Stimulated activated CD4-positive, alpha-beta T cell treated with anti-CD3 and anti-CD28 coated beads, Interleukin-4, amount 100 ng/mL, for 1 hour (primary cell): ENCODE data around the gene KIR3DL2.
"Not testable (repeated sequence)": the region's sequence is repeated elsewhere in the genome, so short reads cannot be mapped to it uniquely, and the experiment has no call there.

Experiments used
- DNase-seq: peaks from one replicate; pipeline ENCODE4 v3.0.0-alpha.2; 2020

KIR3DL2 gene

DNA sequence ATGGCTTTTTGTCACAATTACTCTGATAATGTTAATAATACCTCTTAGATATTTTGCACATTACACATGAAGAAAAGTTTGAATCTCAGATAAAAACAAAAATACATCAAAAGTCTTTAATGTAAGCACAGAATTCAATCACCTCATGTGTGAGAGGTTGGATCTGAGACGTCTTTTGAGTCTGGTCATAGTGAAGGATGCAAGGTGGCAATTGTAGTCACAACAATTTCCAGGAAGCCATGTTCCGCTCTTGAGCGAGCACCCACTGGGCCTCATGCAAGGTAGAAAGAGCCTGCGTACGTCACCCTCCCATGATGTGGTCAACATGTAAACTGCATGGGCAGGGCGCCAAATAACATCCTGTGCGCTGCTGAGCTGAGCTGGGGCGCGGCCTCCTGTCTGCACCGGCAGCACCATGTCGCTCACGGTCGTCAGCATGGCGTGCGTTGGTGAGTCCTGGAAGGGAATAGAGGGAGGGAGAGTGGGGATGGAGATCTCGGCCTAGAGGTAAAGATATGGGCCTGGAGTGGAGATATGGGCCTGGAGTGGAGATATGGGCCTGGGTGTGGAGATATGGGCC, at the start of gene KIR3DL2:
Gene KIR3DL2, plus strand, starts transcription at position 383 of the 580 bp plus-strand sequence. Its CDS starts 33 bp downstream, at position 416.
- not testable (repeated sequence) for DNase-seq

DNA sequence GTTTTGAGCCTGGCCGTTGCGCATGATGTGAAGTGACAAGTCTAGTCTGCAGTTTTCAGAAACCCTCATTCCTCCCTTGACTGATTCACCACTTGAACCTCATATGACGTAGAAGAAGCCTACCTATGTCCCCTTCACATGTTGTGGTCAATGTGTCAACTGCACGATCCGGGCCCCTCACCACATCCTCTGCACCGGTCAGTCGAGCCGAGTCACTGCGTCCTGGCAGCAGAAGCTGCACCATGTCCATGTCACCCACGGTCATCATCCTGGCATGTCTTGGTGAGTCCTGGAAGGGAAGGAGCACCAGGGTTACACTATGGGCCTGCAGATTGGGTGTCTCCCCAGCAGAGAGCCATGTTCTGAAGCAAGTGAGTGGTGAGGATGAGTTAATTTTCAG, 46.8 kb upstream of the KIR3DL2 start, which contains the start of gene KIR2DL4:
Gene KIR2DL4, plus strand, starts transcription at position 201 of the 400 bp plus-strand sequence. Its CDS starts 42 bp downstream, at position 243.
- no peak for DNase-seq

DNA sequence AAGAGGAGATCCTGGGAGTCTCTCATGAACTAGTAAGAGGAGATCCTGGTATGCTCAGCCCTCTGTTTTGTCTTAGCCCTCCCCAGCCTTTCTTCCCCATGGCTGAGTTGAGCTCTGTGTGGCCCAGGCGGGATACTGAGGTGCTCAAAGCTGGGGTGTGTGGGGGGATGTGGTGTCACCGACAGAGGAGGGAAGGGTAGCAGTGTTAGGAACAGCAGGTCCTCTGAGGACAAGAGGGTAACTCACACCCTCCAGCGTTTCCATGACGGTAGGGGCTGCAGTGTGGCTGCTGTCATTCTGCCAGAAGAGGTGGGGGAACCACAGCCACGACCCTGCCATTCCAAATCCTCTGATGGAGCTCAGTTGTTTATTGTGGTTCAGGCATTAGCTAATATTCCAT, 46.1 kb upstream of the KIR3DL2 start:
- no peak for DNase-seq

DNA sequence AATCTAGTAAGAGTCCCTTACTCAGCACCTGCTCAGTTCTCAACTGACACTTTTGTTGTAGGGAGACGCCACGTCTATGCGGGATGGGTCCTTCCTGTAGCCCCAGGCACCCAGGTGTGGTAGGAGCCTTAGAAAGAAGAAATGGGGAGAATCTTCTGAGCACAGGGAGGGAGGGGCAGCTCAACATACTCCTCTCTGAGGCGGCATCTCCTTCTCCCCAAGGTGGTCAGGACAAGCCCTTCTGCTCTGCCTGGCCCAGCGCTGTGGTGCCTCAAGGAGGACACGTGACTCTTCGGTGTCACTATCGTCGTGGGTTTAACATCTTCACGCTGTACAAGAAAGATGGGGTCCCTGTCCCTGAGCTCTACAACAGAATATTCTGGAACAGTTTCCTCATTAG, 45.7 kb upstream of the KIR3DL2 start:
- DNase-seq: no peak

DNA sequence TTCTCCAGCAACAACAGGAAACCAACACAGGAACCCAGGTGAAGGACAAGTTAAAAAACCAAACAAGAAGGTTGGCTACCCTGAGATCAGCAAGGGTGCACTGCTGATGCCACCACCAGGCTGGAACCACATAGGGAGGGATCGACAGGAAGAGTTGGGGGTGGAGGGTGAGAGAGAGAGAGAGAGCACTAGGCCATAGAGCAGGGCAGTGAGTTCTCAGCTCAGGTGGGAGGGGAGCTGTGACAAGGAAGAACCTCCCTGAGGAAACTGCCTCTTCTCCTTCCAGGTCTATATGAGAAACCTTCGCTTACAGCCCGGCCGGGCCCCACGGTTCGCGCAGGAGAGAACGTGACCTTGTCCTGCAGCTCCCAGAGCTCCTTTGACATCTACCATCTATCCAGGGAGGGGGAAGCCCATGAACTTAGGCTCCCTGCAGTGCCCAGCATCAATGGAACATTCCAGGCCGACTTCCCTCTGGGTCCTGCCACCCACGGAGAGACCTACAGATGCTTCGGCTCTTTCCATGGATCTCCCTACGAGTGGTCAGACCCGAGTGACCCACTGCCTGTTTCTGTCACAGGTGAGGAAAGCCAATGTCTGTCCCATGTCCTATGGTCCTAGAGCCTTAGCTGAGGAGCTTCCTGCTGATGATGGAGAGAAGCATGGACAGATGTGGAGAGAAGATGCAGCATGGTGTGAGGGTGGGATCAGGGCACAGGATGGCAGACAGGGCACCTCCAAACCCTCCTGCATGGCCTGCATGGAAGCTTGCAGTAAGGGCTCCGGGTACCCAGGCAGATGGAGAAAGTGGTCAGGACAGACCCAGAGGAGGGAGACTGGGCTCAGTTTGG, 44.4 kb upstream of the KIR3DL2 start:
- DNase-seq: no peak

DNA sequence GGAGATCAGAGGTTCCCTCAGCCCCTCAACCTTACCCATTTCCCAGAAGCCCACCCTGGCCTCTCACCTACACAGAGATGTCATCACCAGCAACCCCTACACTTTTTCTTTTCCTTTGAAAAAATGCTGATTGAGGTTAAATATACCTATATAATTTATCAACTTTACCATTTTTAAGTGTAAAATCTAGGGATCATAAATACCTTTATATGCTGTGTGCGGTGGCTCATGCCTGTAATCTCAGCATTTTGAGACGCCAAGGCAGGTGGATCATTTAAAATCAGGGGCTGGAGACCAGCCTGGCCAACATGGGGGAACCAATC, 43.8 kb upstream of the KIR3DL2 start:
- no peak for DNase-seq

DNA sequence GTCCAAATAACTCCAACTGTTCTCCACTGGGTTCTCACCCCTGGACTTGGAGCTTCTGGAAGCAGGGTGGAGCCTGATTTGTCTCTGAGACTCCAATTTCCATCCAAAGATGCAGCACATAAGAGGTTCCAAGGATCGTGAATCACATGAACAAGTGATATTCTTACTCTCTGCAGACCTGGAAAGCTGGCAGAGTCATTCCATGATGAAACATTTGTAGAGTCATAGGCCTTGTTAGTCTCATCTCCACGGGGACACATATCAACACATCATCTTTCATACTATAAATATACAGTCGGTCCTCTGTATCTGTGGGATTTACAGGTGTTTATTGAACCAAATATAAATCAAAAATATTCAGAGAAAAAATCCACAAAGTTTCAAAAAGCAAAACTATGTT, 35.7 kb upstream of the KIR3DL2 start:
- not testable (repeated sequence) for DNase-seq

DNA sequence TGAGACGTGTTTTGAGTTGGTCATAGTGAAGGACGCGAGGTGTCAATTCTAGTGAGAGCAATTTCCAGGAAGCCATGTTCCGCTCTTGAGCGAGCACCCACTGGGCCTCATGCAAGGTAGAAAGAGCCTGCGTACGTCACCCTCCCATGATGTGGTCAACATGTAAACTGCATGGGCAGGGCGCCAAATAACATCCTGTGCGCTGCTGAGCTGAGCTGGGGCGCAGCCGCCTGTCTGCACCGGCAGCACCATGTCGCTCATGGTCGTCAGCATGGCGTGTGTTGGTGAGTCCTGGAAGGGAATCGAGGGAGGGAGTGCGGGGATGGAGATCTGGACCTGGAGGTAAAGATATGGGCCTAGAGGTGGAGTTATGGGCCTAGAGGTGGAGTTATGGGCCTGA, 34.0 kb upstream of the KIR3DL2 start, which contains the start of gene KIR3DL1:
Gene KIR3DL1, plus strand, starts transcription at position 218 of the 400 bp plus-strand sequence.
- DNase-seq: not testable (repeated sequence)

DNA sequence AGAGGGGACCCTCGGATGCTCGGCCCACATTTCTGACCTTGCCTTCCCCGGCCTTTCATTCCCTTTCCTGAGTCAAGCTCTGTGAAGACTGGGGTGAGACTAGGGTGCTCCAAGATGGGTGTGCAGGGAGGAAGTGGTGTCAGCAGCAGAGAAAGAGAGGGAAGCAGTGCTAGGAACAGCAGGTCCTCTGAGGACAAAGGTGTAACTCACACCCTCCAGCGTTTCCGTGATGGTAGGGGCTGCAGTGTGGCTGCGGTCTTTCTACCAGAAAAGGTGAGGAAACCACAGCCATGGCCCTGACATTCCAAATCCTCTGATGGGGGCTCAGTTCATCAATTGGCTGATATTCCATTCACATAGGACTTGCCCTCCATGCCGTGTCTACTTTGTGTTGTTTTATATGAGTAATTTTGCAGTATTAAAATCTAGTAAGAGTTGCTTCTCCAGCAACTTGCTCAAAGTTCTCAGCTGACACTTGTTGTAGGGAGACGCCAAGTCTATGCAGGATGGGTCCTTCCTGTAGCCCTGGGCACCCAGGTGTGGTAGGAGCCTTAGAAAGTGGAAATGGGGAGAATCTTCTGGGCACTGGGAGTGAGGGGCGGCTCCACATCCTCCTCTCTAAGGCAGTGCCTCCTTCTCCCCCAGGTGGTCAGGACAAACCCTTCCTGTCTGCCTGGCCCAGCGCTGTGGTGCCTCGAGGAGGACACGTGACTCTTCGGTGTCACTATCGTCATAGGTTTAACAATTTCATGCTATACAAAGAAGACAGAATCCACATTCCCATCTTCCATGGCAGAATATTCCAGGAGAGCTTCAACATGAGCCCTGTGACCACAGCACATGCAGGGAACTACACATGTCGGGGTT, 32.3 kb upstream of the KIR3DL2 start:
- no peak for DNase-seq

DNA sequence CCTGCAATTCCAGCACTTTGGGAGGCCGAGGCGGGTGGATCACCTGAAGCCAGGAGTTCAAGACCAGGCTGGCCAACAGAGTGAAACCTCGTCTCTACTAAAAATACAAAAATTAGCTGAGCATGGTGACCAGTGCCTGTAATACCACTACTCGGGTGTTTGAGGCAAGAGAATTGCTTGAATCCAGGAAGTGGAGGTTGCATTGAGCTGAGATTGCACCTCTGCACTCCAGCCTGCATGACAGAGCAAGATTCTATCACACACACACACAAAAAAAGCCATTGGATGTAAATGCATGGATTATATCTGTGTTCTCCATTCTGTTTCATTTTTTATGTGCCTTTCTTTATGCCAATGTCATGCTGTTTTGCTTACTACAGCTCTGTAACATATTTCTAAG, 25.8 kb upstream of the KIR3DL2 start:
- not testable (repeated sequence) for DNase-seq

DNA sequence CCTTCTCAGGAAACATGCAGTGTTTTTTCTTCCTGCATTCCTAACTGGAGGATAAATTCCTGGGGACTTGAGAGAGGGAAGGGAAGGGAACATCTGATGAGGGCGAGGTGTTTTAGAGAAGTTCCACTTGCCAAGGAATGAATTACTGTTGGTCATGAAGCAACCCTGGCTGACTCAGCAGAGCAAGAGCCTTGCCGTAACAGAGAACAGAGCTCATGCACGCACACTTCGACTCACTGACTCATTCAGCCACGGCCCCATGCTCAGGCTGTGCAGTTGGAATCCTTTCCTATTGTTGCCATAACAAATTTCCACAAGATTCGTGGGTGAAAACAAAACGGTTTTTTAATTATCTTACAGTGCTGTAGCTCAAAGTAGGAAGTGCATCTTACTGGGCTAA, 24.9 kb upstream of the KIR3DL2 start:
- DNase-seq: not testable (repeated sequence)

DNA sequence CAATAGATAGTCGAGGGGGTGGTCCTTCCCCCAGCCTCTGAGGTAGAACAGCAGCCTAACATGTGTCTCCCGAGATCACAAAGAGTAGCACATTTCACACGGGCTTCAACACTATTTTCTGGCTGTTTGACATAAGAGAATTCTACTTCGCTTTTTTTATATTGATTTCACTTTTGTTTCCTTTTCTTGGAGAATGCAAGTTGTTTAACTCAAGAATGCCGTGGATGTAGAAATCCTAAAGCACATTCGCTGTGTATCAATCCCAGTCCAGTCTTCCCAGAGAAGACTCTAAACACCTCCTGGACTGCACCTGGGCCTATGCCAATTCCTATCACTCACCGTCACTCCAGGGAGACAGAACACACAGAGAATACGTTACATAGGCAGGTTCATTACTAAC, 22.2 kb upstream of the KIR3DL2 start:
- DNase-seq: not testable (repeated sequence)

DNA sequence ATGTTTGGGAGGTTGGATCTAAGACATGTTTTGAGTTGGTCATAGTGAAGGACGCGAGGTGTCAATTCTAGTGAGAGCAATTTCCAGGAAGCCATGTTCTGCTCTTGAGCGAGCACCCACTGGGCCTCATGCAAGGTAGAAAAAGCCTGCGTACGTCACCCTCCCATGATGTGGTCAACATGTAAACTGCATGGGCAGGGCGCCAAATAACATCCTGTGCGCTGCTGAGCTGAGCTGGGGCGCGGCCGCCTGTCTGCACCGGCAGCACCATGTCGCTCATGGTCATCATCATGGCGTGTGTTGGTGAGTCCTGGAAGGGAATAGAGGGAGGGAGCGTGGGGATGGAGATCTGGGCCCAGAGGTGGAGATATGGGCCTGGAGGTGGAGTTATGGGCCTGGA, 17.7 kb upstream of the KIR3DL2 start, which contains the start of gene KIR2DS4:
Gene KIR2DS4, plus strand, starts transcription at position 181 of the 400 bp plus-strand sequence.
- DNase-seq: not testable (repeated sequence)

DNA sequence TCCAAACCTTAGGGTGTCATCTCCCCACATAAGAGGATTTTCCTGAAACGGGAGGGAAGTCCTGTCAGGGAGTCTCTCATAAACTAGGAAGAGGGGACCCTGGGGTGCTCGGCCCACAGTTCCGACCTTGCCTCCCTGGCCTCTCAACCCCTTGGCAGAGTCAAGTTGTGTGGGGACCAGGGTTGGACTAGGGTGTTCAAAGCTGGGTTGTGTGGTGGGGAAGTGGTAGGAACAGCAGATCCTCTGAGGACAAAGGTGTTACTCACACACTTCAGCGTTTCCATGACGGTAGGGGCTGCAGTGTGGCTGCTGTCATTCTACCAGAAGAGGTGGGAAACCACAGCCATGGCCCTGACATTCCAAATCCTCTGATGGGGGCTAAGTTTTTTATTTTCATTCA, 15.1 kb upstream of the KIR3DL2 start:
- DNase-seq: not testable (repeated sequence)

DNA sequence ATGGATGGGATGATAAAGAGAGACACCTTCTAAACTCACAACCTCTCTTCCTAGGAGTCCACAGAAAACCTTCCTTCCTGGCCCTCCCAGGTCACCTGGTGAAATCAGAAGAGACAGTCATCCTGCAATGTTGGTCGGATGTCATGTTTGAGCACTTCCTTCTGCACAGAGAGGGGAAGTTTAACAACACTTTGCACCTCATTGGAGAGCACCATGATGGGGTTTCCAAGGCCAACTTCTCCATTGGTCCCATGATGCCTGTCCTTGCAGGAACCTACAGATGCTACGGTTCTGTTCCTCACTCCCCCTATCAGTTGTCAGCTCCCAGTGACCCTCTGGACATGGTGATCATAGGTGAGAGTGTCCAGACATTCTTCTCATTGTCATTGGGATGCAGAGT, 12.7 kb upstream of the KIR3DL2 start:
- not testable (repeated sequence) for DNase-seq

DNA sequence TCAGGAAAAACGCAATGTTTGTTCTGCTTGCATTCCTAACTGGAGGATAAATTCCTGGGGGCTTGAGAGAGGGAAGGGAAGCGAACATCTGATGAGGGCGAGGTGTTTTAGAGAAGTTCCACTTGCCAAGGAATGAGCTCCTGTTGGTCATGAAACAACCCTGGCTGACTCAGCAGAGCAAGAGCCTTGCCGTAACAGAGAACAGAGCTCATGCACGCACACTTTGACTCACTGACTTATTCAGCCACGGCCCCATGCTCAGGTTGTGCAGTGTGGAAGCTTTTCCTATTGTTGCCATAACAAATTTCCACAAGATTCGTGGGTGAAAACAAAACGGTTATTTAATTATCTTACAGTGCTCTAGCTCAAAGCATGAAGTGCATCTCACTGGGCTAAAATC, 7.1 kb upstream of the KIR3DL2 start:
- DNase-seq: not testable (repeated sequence)

DNA sequence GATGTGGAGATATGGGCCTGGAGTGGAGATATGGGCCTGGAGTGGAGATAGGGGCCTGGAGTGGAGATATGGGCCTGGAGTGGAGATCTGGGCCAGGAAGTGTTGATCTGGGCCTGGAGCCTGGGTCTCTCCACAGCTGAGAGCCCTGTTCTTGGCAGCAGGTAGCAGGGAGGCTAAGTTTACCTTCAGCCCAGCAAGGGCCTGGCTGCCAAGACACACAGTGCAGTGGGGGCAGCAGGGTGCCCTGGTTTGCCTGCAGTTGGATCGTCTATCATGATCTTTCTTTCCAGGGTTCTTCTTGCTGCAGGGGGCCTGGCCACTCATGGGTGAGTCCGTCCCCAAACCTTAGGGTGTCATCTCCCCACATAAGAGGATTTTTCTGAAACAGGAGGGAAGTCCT, 687 bp downstream of the KIR3DL2 start:
- no peak for DNase-seq

DNA sequence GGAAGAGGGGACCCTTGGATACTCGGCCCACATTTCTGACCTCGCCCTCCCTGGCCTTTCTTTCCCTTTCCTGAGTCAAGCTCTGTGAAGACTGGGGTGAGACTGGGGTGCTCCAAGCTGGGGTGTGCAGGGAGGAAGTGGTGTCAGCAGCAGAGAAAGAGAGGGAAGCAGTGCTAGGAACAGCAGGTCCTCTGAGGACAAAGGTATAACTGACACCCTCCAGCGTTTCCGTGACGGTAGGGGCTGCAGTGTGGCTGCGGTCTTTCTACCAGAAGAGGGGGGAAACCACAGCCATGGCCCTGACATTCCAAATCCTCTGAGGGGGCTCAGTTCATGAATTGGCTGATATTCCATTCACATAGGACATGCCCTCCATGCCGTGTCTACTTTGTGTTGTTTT, 1.1 kb downstream of the KIR3DL2 start:
- DNase-seq: no peak

DNA sequence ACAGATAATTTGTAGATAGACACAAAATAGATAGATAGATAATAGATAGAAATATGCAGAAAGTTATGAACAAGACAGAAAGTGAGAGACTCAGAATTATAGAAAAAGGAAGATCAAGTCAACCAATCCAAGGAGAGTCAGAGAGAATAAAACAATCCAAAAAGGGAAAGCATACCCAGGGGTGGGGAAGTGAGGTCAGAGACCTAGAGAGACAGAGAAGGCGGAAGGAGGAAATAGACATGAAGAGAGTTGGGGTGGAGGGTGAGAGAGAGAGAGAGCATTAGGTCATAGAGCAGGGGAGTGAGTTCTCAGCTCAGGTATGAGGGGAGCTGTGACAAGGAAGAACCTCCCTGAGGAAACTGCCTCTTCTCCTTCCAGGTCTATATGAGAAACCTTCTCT, 5.0 kb downstream of the KIR3DL2 start:
- not testable (repeated sequence) for DNase-seq

DNA sequence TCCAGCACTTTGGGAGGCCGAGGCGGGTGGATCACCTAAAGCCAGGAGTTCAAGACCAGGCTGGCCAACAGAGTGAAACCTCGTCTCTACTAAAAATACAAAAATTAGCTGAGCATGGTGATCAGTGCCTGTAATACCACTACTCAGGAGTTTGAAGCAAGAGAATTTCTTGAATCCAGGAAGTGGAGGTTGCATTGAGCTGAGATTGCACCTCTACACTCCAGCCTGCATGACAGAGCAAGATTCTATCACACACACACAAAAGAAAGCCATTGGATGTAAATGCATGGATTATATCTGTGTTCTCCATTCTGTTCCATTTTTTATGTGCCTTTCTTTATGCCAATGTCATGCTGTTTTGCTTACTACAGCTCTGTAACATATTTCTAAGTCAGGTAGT, 8.2 kb downstream of the KIR3DL2 start:
- not testable (repeated sequence) for DNase-seq

DNA sequence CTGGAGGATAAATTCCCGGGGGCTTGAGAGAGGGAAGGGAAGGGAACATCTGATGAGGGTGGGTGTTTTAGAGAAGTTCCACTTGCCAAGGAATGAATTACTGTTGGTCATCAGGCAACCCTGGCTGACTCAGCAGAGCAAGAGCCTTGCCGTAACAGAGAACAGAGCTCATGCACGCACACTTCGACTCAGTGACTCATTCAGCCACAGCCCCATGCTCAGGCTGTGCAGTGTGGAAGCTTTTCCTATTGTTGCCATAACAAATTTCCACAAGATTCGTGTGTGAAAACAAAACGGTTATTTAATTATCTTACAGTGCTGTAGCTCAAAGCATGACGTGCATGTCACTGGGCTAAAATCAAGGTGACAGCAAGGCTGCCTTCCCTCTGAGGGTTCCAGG, 9.2 kb downstream of the KIR3DL2 start:
- not testable (repeated sequence) for DNase-seq

DNA sequence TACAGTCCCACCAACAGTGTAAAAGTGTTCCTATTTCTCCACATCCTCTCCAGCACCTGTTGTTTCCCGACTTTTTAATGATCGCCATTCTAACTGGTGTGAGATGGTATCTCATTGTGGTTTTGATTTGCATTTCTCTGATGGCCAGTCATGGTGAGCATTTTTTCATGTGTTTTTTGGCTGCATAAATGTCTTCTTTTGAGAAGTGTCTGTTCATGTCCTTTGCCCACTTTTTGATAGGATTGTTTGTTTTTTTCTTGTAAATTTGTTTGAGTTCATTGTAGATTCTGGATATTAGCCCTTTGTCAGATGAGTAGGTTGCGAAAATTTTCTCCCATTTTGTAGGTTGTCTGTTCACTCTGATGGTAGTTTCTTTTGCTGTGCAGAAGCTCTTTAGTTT, 13.2 kb downstream of the KIR3DL2 start:
- DNase-seq: not testable (repeated sequence)

DNA sequence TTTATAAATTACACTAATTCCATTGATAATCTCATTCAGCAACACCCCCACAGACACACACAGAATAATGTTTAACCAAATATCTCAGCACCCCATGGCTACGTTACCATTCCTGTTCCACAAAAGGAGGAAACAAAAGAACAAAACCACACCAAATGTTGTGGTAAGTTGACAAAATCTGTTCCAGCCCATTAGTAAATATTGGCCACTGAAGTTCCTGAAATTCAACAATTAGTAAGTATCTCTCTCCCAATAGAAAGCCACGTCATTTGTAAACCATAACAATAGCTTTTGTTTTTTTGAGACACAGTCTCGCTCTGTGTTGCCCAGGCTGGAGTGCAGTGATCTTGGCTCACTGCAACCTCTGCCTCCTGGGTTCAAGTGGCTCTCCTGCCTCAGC, 21.5 kb downstream of the KIR3DL2 start:
- no peak for DNase-seq
